T-helper 1 cell (primary cell): ENCODE measurements around the gene ACOT12.

ENCODE experiments used
- DNase-seq, 5 donors: peaks; one replicate each; pipeline ENCODE4 v3.0.0-alpha.2; 2012 to 2020

Gene ACOT12

GRCh38 chr5:81283976-81284375 lies 110.0 kb downstream of the ACOT12 start:
- no peak for DNase-seq
